Mononuclear cell (primary cell): ENCODE data around the gene MSL2. TPM values are rescaled to one million over a fixed set of nuclear protein-coding genes. Genes with fewer than 3 reads are reported as not detected.
"Not testable (repeated sequence)": the region's sequence is repeated elsewhere in the genome, so short reads cannot be mapped to it uniquely, and the experiment has no call there.

Experiments
- H3K27me3 ChIP-seq: 2 replicates; pipeline ENCODE4 v1.6.0; 2011; ENCODE audit warnings: low read length, control low read depth; ENCODE audit not compliant: insufficient read depth
- H3K4me1 ChIP-seq: 2 replicates; pipeline ENCODE4 v1.5.1; 2011; ENCODE audit warnings: mild to moderate bottlenecking, low read length, control low read depth; ENCODE audit not compliant: insufficient read depth
- H3K4me3 ChIP-seq: 2 replicates; pipeline ENCODE4 v1.5.1; 2011; ENCODE audit warnings: mild to moderate bottlenecking, low read length, moderate library complexity
- H3K9me3 ChIP-seq: 2 replicates; pipeline ENCODE4 v1.5.1; 2011; ENCODE audit warnings: low read depth, mild to moderate bottlenecking, control low read depth, low read length
- total RNA-seq: library from RNA; depleted of rRNA; stranded (reverse); fragments of >200 nt; gene quantifications from one replicate; pipeline ENCODE4 v1.2.3, GENCODE V29; 2012

The MSL2 gene
- total RNA-seq, 1 donor, result 163 TPM

DNA sequence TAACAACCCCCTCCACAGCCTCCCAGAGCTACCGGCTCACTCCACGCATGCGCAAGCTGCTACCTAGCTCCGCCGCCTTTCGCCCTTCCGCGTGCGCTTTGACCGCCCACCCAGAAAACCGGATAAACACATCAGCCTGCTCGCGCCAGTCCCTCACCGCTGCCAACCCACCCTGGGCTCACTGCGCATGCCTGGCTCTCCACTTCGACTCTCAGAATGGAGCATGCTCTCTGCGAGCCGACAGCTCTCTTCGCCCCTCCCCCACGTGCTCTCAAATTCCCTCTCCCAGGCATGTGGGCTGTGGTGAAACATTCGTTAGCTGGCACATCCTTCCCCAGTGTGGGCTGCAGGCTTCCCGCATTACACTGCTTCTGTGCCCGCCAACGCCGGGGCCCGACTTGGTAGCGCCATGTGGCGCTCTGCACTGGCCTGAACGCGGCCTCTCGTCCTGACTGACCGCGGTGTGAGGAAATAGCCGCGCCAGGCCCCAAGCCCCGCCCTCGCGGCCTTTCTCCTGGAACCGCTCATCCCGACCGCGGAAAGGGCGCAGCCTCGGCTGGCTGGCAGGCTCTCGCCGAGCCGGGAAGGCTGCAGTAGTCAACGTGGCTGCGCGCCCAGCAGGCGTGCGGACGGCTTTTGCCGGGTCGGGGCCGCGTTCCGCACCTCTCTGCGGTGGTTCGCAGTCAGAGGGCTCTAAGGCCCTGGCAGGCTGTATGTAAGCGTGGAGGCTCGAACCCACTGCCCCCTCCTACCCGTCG lies 445 bp upstream of the MSL2 start:
- Histone ChIP-seq H3K9me3 (no peaks in the 10 kb centered on the region), H3K27me3 (no peaks in the 10 kb centered on the region), H3K4me1 (peaks cover 28% of the 10 kb centered on the region), H3K4me3 (peak overlapping the region; percentile 78)

GRCh38 chr3:136195258-136196063 lies 674 bp downstream of the MSL2 start:
- Histone ChIP-seq H3K4me3 (peak overlapping the region; percentile 78), H3K27me3 (no peaks in the 10 kb centered on the region), H3K9me3 (no peaks in the 10 kb centered on the region), H3K4me1 (peaks cover 40% of the 10 kb centered on the region)

GRCh38 chr3:136194409-136195257 lies 1.5 kb downstream of the MSL2 start:
- Histone ChIP-seq H3K4me3 (peak overlapping the region; percentile 78), H3K4me1 (peaks cover 48% of the 10 kb centered on the region), H3K27me3 (no peaks in the 10 kb centered on the region), H3K9me3 (no peaks in the 10 kb centered on the region)

GRCh38 chr3:136193278-136194054 lies 2.7 kb downstream of the MSL2 start:
- Histone ChIP-seq H3K4me1 (peaks cover 58% of the 10 kb centered on the region), H3K4me3 (peak overlapping the region; percentile 78), H3K9me3 (no peaks in the 10 kb centered on the region), H3K27me3 (no peaks in the 10 kb centered on the region)

DNA sequence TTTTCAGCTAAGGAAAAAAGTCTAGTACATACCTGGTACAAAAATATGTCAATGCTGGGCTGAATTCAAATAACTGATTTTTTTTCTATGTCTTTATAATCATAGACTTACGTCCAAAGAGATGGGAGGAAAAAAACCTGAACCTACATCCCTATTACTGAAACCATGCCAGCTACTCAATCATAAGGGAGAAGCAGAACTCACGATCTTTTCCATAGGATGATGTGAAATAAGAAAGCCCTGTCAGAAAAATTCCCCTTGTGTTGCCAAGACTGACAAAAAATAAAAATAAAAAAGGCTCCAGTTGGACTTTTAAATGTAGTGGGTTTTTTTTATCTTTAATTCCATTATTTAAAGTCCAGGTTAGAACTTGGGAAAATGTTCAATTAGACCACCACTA lies 3.3 kb downstream of the MSL2 start:
- Histone ChIP-seq H3K27me3 (no peaks in the 10 kb centered on the region), H3K9me3 (no peaks in the 10 kb centered on the region), H3K4me1 (peaks cover 65% of the 10 kb centered on the region), H3K4me3 (peak overlapping the region; percentile 78)

- H3K27me3 ChIP-seq, H3K4me3 ChIP-seq, H3K9me3 ChIP-seq: not testable (repeated sequence)
- peaks cover 67% of the 10 kb centered on the region for H3K4me1 ChIP-seq
These were observed 3.9 kb downstream of the MSL2 start for GRCh38 chr3:136192195-136192594.

DNA sequence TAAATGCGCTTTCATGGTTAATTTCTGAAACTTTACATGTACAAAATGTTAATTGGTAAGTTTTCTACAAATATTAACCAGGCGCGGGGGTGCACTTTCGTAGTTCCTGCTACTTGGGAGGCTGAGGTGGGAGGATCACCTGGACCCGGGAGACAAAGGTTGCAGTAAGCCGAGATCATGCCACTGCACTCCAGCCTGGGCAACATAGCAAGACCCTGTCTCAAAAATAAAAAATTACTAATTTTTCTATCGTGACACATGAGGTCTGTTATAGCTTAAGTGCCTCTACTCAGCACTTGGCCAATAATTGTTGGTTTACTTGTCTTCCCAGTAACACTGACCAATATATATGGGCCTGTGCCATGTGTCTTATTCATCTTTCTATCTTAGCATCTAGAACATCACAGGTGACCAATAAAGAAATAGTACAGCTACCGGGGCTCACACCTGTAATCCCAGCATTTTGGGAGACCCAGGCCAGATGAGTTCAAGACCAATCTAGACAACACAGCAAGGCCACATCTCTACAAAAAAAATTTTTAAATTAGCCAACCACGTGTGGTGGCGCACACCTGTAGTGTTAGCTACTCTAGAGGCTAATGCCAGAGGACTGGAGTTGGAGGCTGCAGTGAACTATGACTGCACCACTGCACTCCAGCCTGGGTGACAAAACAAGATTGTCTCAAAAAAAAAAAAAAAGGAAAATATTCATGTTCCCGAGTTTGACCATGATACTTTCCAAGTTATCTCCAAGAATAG lies 6.1 kb downstream of the MSL2 start:
- H3K27me3 ChIP-seq, result no peaks in the 10 kb centered on the region
- H3K4me1 ChIP-seq, result peaks cover 80% of the 10 kb centered on the region
- no peaks in the 10 kb centered on the region for H3K9me3 ChIP-seq
- no peak overlapping the region for H3K4me3 ChIP-seq

DNA sequence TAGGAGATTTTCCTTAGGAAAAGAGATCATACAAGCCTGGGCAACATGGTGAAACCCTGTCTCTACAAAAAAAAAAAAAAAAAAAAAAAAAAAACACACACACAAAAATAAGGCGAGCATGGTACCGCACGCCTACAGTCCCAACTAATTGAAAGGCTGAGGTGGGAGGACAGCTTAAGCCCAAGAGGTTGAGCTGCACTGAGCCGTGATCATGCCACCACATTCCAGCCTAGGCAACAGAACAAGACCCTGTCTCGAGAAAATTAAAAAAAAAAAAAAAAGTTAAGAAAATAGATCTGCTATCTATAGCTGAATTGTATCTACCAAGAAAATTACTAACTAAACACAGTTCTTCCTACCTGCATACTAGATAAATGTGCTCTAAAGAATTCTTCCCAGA lies 7.1 kb downstream of the MSL2 start:
- peaks cover 90% of the 10 kb centered on the region for H3K4me1 ChIP-seq
- H3K9me3 ChIP-seq, result no peaks in the 10 kb centered on the region
- no peaks in the 10 kb centered on the region for H3K27me3 ChIP-seq
- no peak overlapping the region for H3K4me3 ChIP-seq

DNA sequence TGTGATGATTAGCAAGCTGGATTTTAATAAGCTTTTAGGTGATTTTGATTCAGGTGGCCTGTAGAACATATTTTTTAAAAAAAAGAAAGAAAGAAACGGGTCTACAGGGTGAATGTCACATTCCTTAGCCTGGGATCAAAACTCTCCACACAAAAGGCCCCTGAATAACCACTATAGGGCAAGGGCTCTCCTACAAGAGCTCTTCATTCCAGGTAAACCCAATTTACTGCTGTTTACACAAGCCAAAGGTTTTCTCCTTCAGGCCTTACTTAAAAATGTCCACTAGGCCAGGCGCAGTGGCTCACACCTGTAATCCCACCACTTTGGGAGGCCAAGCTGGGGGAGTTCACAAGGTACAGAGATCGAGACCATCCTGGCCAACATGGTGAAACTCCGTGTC lies 8.3 kb downstream of the MSL2 start:
- H3K9me3 ChIP-seq, result no peaks in the 10 kb centered on the region
- H3K4me3 ChIP-seq, result no peak overlapping the region
- no peaks in the 10 kb centered on the region for H3K27me3 ChIP-seq

GRCh38 chr3:136186846-136187245 lies 9.3 kb downstream of the MSL2 start:
- Histone ChIP-seq H3K27me3 (no peaks in the 10 kb centered on the region), H3K4me1 (peaks cover 91% of the 10 kb centered on the region), H3K9me3 (no peaks in the 10 kb centered on the region), H3K4me3 (no peak overlapping the region)

More for the DNA sequence above, 8.3 kb downstream of the MSL2 start:
- peaks cover 93% of the 10 kb centered on the region for H3K4me1 ChIP-seq

GRCh38 chr3:136186344-136186743 lies 9.8 kb downstream of the MSL2 start:
- Histone ChIP-seq H3K9me3 (no peaks in the 10 kb centered on the region), H3K27me3 (no peaks in the 10 kb centered on the region), H3K4me1 (peaks cover 89% of the 10 kb centered on the region), H3K4me3 (no peak overlapping the region)

GRCh38 chr3:136184703-136185102 lies 11.4 kb downstream of the MSL2 start:
- Histone ChIP-seq H3K27me3 (no peaks in the 10 kb centered on the region), H3K9me3 (no peaks in the 10 kb centered on the region), H3K4me3 (no peak overlapping the region), H3K4me1 (peaks cover 80% of the 10 kb centered on the region)

GRCh38 chr3:136181741-136182140 lies 14.4 kb downstream of the MSL2 start:
- H3K4me1 ChIP-seq, result peaks cover 75% of the 10 kb centered on the region

DNA sequence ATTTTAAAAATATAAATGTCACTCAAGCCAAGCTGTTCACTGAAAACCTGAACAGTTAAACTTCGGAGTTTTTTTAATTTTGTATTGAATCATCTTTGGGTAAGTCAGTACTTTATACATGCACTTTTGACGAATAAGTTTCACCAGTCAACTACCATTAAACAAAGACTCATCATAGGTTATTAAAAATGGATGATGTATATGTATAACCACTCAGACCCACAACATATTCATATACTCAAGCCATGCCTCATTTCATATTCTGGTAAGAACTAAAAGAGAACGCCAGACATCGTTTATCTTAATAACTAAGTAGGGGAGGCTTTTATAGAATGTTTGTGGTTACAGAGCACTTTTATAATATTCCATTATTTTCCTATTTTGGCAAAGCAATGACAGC lies 18.3 kb downstream of the MSL2 start:
- Histone ChIP-seq H3K4me1 (peaks cover 72% of the 10 kb centered on the region), H3K9me3 (no peaks in the 10 kb centered on the region), H3K27me3 (no peaks in the 10 kb centered on the region), H3K4me3 (no peak overlapping the region)

More at GRCh38 chr3:136181741-136182140, 14.4 kb downstream of the MSL2 start:
- no peaks in the 10 kb centered on the region for H3K9me3 ChIP-seq
- H3K27me3 ChIP-seq, result no peaks in the 10 kb centered on the region
- no peak overlapping the region for H3K4me3 ChIP-seq
